H1 (cell line): ENCODE measurements around the gene SGSM1.

Experiments used
- CREB1 ChIP-seq: IDR thresholded peaks from 2 replicates; pipeline ENCODE4 v1.6.1; 2012; ENCODE audit warnings: inconsistent platforms
- CTCF ChIP-seq, 3 experiments: IDR thresholded peaks; 1 replicate in 2 of 3; 2 replicates in 1 of 3; pipeline versions ENCODE4 v1.5.1 to v1.6.1; 2011; ENCODE audit warnings: low read length in 3 of 3, mild to moderate bottlenecking in 3 of 3, inconsistent platforms in 2 of 3, low read depth in 1 of 3, moderate library complexity in 1 of 3; ENCODE audit not compliant: insufficient read depth in 1 of 3; ENCODE audit errors: control extremely low read depth in 1 of 3
- EP300 ChIP-seq, 2 experiments: IDR thresholded peaks; 1 replicate in 1 of 2; 2 replicates in 1 of 2; pipeline ENCODE4 v1.6.1; 2011 to 2012; ENCODE audit warnings: low read depth in 2 of 2, low read length in 2 of 2, mild to moderate bottlenecking in 2 of 2, borderline replicate concordance in 1 of 2, inconsistent platforms in 1 of 2, moderate library complexity in 1 of 2
- EZH2 ChIP-seq: fragments of 200-600 bp; sonication (generic); IDR thresholded peaks from 2 replicates; pipeline ENCODE4 v1.7.1; 2012; ENCODE audit warnings: low read depth, mild to moderate bottlenecking, moderate library complexity, low read length, inconsistent platforms; ENCODE audit not compliant: severe bottlenecking
- JUN ChIP-seq: IDR thresholded peaks from 2 replicates; pipeline ENCODE4 v1.6.1; 2011; ENCODE audit warnings: low read depth, mild to moderate bottlenecking, improper control_type of control experiment, low read length
- MAFK ChIP-seq: IDR thresholded peaks from 2 replicates; pipeline ENCODE4 v1.6.1; 2012; ENCODE audit warnings: low read depth, mild to moderate bottlenecking, improper control_type of control experiment, low read length
- POLR2AphosphoS5 ChIP-seq: IDR thresholded peaks from 2 replicates; pipeline ENCODE4 v1.6.1; 2011; ENCODE audit warnings: low read depth, low read length
- RAD21 ChIP-seq, 2 experiments: IDR thresholded peaks in 1 of 2; conservative IDR thresholded peaks in 1 of 2; 2 replicates each; pipeline ENCODE4 v1.6.1; 2011; ENCODE audit warnings: low read depth in 2 of 2, low read length in 2 of 2, improper control_type of control experiment in 1 of 2, inconsistent platforms in 1 of 2, mild to moderate bottlenecking in 1 of 2, moderate library complexity in 1 of 2
- SRF ChIP-seq: IDR thresholded peaks from 2 replicates; pipeline ENCODE4 v1.6.1; 2011; ENCODE audit warnings: mild to moderate bottlenecking, low read depth, low read length, moderate library complexity
- TBP ChIP-seq: IDR thresholded peaks from 2 replicates; pipeline ENCODE4 v1.6.1; 2011; ENCODE audit warnings: low read depth, low read length, improper control_type of control experiment

- TF ChIP-seq CTCF (IDR thresholded peaks at IDR 0.05; ENCODE audit: control extremely low read depth in 1 of 3, insufficient read depth in 1 of 3, low read depth in 1 of 3, low read length in 3 of 3) (no peak), TBP (no peak), POLR2AphosphoS5 (no peak), EP300 (IDR thresholded peaks at IDR 0.05; ENCODE audit: borderline replicate concordance in 1 of 2, low read depth in 2 of 2, low read length in 2 of 2) (no peak), SRF (no peak), EZH2 (no peak), CREB1 (no peak), MAFK (no peak), JUN (no peak), RAD21 (IDR thresholded peaks at IDR 0.05 in 1 of 2, conservative IDR thresholded peaks at IDR 0.05 in 1 of 2; ENCODE audit: low read depth in 2 of 2, low read length in 2 of 2) (no peak)
Measured at GRCh38 chr22:24816806-24817205, 10.8 kb downstream of the SGSM1 start.
